HG03432 (cell line): ENCODE results near the gene IFI35.

Source experiments
- ATAC-seq: cut with Tn5 transposase; IDR thresholded peaks from one replicate; pipeline ENCODE4 v1.9.1; 2021; ENCODE audit warnings: mild to moderate bottlenecking, moderate library complexity; ENCODE audit not compliant: unreplicated experiment

The IFI35 gene

DNA sequence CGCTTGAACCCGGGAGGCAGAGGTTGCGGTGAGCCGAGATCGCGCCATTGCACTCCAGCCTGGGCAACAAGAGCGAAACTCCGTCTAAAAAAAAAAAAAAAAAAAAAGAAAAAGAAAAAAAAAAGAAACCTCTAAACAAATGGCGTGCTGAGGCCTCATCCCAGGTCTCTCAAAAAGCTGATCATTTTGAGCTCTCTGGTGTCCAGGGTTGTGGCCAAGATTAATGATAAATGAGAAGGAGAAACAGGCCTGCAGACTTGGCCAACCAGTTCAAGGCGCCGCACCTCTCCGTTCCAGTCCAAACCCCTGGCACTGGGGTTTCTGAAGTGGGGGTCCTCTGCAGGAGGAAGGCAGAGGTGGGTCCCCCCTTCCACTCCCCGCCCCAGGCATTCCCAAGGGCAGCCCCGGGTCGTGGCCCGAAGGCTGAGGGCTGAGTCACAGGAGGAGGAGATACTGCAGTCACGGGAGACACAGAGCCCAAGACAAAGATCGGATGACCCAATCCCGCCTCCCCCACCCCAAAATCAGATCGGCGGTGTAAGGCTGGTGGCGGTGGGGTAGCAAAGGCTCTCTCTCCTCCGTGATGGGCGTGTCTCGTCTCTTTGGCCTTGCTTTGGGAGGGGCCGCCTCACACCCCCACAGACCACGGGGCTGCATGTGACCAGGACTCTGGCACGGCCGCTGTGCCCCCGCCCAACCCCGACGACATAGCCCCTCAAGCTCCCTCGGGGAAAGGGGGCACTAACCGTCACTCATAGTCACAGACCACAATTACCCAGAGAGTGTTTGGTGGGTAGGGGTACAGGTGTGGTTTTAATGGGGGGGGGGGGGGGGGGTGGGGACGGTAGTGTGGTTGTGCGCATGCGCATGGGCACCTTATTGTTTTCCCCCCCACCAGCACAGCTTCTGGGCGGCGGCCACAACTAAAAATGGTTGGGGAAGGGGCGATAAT lies 14.5 kb downstream of the IFI35 start:
- ATAC-seq: no peak

DNA sequence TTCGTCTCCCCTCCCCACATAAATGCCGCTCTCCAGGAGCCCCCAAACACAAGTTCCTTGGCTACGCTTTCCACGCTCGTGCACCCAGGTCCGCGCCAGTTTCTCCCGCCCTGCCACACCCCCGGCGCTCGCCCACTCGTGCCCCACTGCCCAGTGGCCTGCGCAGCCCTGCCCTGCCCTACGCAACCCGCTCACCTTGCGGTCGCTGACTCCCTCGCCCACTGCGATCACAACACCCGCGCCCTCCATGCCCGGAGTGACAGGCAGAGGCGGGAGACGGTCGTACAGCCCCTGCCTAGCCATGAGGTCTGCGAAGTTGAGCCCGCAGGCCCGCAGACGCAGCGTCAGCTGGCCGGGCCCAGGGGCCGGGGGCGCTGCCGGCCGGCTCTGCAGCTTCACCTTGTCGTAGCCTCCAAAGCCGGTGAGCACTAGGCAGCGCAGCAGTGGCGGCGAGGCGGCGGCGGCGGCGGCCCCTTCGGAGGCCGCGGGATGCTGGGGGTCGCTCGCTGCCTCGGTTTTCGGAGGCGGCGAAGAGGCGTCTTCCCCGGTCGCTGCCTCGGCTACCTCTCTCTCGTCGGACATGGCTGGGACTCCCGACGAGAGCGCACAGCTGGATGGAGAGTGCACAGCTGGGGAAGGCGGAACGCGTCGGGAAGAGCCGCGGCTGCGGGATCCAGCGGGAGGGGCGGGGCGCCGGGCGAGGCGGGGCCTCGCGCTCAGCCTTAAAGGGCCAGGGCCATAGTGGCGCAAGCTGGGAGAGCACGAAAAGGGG lies 15.3 kb downstream of the IFI35 start, which contains the start of gene VAT1:
Gene VAT1 (minus strand): TSS at position 645 of the 772 bp plus-strand sequence. CDS start 63 bp downstream, at position 582.
- ATAC-seq: no peak

DNA sequence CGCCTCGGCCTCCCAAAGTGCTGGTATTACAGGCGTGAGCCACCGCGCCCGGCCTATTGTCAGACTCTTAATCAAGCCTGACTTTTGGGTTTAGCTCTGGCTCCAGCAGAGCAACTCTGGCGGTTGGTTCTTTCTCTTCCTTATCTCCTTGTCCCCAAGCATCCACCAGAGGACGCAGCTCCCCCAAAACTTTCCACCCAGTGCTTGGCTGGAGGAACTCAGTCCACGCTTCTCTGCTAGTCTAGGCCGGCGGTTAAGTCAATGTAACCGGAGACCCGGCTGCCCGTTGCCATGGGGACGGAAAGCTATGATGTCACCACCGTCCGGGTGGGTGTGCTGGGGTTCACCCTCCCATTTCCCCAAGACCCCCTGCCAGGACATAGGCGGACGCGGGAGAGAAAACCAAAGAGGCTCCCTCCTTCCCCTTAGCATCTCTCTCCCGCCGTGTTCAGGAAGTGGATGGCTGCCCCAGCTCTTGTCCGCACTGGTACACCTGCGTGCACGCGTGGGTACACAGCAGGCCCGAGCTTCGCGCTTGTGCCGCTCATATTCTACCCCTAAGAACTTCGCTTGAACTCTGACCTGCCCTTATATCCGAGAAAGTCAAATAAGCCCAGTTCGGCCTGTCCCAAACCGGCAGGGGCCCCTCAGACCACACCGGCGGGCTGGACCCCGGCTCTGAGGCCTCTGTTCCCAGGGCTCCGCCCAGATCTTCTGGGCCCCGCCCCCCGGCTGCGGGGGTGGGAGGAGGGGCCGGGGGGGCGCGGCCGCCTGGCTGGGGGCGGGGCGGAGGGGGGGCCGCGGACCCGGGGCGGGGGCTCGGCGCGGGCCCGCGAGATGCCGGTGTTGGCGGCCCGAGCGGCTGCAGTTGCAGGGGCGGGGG lies 18.1 kb downstream of the IFI35 start, which contains the start of gene RND2:
Gene RND2 (plus strand): TSS at position 825 of the 883 bp plus-strand sequence. CDS start 117 bp downstream, outside the sequence.
- ATAC-seq: peak; percentile 46

DNA sequence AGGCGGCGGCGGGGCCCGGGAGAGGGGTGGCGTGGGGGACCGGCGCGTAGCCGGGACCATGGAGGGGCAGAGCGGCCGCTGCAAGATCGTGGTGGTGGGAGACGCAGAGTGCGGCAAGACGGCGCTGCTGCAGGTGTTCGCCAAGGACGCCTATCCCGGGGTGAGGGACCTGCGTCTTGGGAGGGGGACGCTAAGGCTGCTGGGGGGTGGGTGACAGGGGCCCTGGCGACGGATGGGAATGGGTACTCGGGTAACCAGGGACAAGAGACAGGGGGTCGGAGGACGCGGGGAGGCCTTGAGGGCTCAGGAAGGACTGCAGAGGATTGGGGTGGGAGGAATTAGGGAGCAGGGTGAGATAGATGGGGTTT lies 18.7 kb downstream of the IFI35 start:
- no peak for ATAC-seq

DNA sequence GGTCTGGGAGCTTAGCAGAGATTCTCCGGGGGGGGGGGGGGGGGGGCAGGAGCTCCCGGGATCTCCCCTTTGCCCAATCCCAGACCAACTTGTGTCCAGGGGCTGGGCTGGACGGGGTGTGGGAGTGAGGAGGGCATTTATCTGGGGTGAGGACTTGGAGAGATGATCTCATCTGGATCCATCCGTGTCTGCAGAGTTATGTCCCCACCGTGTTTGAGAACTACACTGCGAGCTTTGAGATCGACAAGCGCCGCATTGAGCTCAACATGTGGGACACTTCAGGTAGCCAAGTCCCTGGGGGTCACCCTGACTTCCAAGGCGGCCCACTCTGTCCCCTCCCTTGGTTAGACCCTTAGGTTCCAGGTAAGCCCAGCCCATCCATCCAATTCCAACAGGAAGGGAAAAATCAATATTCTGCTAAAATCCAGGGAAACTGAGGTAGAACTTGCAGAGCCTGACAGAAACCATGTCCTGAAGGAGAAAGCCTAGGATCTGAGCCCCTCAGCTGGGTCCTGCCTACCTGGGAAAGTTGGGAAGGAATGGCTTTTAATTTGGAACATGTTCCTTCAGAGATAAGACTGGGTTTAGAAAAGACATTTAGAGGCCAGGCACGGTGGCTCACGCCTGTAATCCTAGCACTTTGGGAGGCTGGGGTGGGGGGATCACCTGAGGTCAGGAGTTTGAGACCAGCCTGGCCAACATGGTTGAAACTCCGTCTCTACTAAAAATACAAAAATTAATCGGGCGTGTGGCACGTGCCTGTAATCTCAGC lies 19.4 kb downstream of the IFI35 start:
- no peak for ATAC-seq

DNA sequence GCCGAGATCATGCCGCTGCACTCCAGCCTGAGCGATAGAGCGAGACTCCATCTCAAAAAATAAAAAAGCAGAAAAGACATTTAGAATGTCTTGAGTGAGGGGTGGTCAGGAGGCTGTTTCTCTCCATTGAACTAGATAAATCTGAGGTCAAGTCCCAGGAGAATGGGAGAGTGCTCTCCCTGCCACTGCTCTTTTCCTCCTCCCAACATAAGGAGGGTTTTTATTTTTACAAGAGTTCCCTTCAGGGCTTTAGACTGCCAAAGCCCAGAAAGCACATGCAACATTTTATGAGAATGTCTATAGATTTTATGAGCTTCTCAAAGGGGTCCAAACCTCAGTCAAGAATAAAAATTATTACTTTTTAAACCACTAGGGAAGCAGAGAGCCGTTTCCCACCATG lies 20.0 kb downstream of the IFI35 start:
- no peak for ATAC-seq

DNA sequence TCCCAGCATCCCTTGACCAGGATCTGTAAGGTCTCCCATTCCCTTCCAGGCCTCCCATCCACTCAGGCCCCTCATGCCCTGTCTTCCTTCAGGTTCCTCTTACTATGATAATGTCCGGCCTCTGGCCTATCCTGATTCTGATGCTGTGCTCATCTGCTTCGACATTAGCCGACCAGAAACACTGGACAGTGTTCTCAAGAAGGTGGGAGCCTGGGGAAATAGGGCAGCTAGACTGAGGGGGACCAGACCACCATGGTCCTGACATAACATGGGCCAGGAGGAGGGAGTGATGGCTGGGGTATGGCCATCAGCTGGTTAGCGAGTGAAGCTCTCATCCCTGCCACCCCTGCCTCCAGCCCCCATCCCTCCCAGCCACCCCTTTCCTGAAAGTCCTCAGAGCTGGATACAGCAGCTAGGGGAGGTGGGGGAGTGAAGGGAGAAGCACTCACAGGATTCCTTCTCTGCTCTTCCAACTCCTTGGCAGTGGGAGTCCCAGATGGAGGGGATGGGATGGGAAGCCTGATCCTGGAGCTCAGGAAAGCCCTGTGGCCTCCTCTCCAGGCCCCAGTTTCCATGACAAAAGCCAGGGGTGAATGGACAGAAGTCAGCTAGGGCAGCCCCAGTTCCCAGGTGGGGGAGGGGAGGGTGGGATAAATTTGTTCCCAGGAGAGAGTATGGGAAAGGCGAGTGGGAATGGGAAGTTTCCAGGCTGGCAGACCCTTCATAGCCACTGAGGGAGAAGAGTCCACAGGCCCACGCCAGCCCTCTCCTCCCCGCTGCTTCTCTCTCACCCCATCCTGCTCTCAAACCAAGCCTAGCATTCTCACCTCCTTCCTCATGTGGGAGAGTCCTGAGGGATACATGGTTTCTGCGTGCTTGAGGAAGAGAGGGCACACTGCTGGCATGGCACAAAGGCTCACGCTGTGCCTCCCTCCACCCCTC lies 20.8 kb downstream of the IFI35 start:
- ATAC-seq: no peak

DNA sequence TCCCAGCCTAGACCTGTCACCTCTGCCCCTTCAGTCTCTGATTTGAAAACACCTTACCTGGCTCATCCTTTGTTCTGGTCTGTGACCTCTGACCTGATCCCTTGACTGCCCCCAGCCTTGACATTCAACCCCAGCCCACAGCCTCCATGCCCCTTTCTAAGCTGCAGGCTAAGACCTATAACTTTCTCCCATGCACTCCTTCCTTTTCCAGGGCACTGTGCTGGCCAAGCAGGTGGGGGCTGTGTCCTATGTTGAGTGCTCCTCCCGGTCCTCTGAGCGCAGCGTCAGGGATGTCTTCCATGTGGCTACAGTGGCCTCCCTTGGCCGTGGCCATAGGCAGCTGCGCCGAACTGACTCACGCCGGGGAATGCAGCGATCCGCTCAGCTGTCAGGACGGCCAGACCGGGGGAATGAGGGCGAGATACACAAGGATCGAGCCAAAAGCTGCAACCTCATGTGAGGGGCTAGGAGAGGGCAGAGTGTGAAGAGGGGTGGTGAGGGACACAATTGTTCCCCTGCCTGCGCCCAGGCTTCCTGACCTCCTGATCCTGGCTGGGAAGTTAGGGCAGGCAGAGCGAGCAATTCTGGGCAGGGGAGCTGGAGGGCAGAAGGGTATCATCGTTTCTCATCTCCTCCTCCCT lies 21.8 kb downstream of the IFI35 start:
- ATAC-seq: no peak

DNA sequence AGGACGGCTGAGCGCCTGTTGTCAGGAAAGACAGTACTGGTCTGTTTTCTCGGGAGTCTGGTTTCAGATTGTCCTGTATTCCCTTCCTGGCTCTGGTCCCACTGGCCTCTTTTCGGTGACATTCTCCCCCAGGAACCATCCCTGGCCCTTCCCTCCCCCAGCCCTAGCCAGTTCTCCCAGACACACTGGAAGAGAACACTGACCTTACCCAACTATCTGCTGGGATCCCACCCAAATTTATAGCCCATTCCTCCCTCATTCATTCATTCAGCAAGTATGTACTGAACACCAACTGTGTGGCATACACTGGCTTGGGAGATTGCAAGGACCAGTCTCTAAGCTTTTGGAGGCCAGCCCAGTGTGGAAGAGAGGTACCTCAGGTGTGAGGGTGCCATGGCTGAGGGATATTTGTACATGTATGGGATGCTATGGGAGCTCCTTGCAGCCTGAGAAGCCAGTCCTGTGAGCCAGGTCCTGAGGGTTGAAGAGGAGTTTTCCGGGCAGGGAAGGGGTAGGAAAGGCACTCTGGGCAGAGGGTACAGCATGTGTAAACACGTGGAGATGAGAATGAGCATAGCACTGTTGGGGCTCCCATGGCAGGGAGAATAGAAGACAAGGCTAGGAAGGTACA lies 23.7 kb downstream of the IFI35 start:
- no peak for ATAC-seq

DNA sequence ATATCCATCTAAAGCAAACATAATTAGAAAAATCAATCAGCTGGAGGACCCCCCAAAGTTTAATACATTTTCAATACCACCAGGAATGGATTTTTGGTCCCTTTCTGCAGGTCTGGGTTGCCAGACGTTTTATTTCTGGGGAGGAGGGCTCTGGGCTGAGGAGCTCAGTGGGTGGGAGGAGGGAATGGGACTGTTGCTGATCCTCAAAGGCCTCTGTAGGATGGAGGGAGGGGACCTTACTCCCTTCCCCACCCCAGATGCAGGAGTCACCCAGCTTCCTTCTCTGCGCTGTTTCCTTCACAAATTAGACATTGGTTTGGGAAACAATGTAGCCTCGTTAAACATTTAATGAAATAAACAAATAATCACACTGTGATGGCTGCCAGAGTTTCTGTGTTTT lies 25.1 kb downstream of the IFI35 start:
- ATAC-seq: no peak

DNA sequence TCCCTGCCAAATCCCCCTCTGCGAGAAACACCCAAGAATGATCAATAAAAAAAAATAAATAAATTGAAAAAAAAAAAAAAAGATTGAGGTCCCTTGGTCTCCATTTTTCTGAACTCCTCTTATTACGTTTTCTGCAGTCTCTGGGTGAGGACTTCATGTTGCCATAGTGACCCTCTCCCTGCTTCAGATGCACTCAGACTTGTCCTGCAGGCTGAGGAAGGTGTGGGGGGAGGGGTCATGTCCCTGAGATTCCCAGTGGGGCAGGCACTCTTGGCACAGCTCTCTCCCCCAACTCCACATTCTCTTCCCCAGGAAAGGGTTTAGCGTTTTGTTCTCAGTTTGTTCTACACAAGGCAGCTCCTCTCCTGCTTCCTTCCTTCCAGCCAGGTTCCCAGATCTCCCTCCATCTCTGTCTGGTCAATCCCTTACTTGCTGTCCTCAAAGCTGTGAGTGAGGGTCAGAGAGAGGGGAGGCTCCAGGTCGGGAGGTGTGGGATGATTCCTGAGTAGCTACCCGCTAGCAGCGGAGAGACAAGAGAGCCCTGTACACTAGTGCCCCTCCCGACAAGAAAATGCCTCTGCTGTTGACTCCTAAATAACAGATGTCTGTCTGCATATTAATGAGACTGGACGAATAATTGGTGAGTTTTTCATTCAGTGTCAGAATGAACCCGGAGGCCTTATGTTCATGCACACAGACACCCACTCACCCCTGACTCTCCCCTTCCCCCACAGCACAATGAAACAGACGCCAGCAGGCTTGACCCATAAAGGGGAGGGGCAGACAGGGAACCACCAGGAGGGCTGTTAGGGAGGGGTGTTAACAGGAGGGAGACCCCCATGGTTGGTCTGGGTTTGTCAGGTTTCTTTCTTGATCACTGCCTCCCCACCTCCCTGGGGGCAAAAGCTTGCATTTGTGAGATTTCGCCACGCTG lies 27.6 kb downstream of the IFI35 start:
- ATAC-seq: no peak

DNA sequence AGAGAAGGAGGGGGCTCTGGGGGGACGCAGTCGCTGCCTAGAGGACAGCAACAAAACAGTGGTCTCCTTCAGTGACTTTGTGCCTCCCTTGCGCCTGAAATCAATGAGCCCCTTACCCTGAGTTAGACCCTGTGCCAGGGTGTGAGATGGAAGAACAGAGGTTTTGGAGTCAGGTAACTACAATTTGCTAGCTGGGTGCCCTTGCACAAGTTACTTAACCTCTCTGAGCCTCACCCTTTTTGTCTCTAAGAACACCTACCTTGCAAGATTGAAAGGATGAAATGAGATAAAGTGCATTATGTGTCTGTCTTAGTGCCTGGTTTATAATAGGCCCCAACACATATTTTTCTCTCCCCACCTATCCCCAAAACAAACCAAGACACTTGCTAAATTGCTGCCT lies 28.3 kb downstream of the IFI35 start:
- ATAC-seq: no peak

DNA sequence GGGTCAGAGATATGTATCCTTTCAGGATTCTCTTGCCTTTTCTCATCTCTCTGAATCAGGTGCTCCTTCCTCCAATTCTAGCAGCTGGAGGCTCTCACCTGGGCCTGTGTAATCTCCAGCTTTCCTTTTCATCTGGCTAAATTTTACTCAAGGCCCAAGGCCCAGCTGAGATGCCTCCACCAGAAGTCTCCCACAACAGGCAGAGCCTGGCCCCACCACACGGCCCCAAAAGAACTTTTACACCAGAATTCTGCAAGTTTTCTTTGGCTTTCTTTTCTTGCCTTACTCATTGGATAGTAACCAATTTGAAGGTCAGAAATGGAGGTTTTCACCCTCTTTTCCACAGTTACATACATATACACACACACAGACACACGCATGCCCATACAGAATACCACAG lies 33.1 kb downstream of the IFI35 start:
- no peak for ATAC-seq

DNA sequence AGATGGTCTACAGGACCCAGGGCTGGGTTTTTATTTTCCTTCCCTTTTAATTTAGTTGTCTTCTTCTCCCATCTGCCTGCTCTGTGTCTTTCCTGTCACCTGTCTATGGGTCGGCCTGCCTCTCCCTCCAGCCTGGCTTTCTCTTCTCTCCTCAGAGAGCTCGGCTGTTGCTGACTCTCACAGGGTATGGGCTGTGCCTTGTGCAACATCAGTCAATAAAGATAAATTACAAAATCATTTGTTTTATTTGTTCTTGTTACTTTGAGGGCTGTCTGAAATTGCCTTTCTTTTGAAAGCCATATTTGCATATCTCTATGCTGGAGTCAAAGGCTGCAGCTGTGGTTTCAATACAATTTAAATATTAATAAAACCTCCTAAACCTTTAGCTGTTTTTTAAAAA lies 34.1 kb downstream of the IFI35 start:
- ATAC-seq: no peak

DNA sequence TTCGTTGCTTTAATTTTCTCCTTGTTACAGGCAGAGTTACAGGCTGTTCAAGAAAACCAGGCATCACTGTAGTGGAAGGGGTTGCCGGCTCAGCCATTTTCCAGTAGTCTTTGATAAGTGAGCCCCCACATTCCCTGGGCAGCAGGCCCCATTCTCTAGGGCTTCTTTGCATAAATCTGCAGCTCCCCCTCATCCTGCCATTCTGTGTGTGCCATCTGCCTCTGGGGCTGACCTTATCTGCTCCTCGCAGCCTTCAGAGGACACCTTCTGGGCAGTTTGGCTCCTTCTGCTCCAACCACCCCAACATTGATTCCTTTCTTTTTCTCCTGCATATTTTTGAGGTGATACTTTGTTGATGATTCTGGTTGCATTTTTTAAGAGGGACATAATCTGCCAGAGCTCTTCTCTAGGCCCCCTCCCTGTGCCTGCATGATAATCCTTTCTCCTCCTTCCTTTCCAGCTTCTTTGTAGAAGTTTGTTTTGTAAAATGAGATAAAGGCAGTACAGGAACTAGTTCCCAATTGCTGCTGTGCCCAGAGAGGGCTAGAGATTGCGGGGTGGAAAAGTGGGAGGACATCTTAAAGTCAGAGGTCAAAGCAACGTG lies 35.5 kb downstream of the IFI35 start:
- no peak for ATAC-seq

DNA sequence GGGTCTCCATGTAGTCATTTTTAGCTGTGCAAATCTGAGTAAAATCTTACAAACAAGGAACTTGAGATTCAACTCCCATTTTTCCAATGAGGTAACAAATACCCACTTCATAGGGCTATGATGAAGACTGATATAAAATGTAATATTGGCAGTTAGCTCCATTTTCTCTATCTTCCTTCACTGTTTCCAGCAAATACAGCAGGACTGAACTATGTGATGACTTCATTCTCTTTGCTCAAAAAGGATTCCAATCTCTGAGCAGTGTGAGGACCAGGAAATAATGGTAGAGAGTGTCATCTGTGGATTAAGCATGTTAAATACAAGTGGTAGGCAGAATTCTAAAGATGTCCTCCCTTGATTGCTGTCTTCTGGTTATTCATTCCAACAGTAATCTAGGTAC lies 36.7 kb downstream of the IFI35 start:
- no peak for ATAC-seq

DNA sequence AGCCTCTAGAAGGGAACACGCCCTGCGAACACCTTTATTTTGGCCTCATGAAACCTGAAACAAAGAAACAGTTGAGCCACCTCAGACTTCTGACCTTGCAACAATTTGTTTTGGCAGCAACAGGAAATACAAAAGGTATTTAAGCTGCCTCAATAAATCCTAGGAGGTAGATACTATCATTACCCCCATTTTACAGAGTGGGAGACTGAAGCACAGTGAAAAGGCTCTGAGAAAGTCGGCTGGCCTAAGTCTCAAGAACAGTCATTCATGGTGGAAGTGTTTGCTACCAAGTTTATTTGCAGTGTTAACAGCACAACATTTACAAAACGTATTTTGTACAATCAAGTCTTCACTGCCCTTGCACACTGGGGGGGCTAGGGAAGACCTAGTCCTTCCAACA lies 37.4 kb downstream of the IFI35 start:
- ATAC-seq: no peak
